Coronary artery (tissue), 2 donors: ENCODE results near the gene ANKRD28.

Experiments
- DNase-seq: peaks from one replicate; pipeline ENCODE4 v3.0.0-alpha.2; 2017; ENCODE audit warnings: low spot score
- H3K27ac ChIP-seq, 2 donors: fragments of 200-600 bp; sonication (generic); one replicate each; pipeline ENCODE4 v1.5.1; 2016 to 2019
- H3K4me3 ChIP-seq: fragments of 200-600 bp; sonication (generic); 2 replicates; pipeline ENCODE4 v1.5.1; 2016; ENCODE audit warnings: mild to moderate bottlenecking, moderate library complexity
- CTCF ChIP-seq: fragments of 200-600 bp; sonication (generic); IDR thresholded peaks from one replicate; pipeline ENCODE4 v1.5.1; 2019; ENCODE audit warnings: antibody characterized with exemption

The ANKRD28 gene

DNA sequence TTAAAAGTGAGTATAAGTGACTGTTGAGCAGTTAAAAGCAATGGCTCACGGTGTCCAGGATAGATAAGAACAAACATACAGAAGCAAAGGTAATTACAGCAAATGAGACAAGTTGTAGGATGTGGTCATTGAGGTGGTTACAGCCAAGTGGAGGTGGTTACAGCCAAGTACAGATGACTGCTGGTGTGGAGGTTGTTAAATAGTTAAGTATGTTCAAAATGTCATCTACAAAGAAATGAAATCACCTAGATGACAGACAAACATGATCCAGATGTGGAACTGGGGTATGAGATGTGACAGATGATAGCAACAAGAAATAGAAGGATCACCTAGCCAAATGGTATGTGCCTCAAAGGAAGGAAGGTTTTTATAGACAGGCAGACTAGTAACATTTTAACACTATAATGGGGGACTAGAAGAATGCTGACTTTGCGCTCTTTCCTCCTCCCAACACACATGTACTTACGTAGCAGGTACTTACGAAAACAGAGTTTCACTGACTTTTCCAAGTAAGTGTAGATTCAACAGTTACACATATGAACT, 6.8 kb upstream of the ANKRD28 start:
- no peak for TF ChIP-seq CTCF
- DNase-seq = no peak
- H3K4me3 ChIP-seq = no peak overlapping the region
- H3K27ac ChIP-seq = no peak overlapping the region

GRCh38 chr3:15803921-15804320, 6.1 kb upstream of the ANKRD28 start:
- Histone ChIP-seq H3K27ac (no peak overlapping the region), H3K4me3 (no peak overlapping the region)
- no peak for DNase-seq
- no peak for TF ChIP-seq CTCF

GRCh38 chr3:15801298-15801697, 3.5 kb upstream of the ANKRD28 start:
- Histone ChIP-seq H3K4me3 (no peak overlapping the region), H3K27ac (no peak overlapping the region)
- DNase-seq = no peak
- no peak for TF ChIP-seq CTCF

- no peak for TF ChIP-seq CTCF
- Histone ChIP-seq H3K4me3 (no peak overlapping the region), H3K27ac (peak overlapping the region; percentile 30 to 33)
- DNase-seq = no peak
Observed at GRCh38 chr3:15800780-15801179, 3.0 kb upstream of the ANKRD28 start.

- no peak for DNase-seq
- Histone ChIP-seq H3K4me3 (no peak overlapping the region), H3K27ac (peak overlapping the region; percentile 30 to 33)
- no peak for TF ChIP-seq CTCF
Observed at GRCh38 chr3:15800327-15800726, 2.5 kb upstream of the ANKRD28 start.

DNA sequence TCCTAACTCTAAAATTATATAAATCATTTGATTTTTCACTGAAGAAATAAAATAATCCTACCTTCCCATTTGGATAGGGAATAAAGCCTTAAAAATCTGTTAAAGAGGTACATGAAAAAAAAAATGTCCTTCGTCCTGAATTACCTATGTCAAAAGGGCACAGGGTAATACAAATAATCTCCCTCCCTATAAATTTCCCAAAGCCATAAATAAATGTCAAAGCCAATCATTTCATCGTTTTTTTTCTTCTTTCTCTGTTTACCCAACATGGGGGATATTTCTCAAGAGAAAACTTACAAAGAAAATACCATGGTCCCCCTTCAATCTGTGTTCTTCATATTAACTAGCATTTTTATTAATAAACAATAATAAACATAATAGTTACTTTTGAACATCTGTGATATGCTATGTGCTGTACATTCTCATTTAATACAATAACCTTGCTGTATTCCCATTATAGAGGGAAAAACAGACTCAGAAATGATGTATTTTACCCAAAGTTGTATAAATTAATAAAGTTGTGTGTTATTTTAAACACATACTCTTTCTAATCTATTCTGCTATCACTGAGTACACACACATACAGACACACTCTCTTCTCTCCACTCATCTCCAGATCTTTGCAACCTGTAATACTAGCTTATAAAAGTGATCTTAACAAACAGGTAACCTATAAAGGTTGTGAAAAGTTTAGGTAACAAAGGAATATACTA, 910 bp upstream of the ANKRD28 start:
- no peak for DNase-seq
- no peak for TF ChIP-seq CTCF
- Histone ChIP-seq H3K4me3 (no peak overlapping the region), H3K27ac (peak overlapping the region in 1 of 2 donors; percentile 70)
